Keratinocyte (primary cell): ENCODE measurements around the gene ZNF81. TPM values are rescaled to one million over a fixed set of nuclear protein-coding genes. Genes with fewer than 3 reads are reported as not detected.
"Not testable (repeated sequence)": the region's sequence is repeated elsewhere in the genome, so short reads cannot be mapped to it uniquely, and the experiment has no call there.

Experiments
- DNase-seq: peaks from one replicate; pipeline ENCODE4 v3.0.0-alpha.2; 2011; ENCODE audit warnings: low read depth, missing footprints, low spot score
- FAIRE-seq: peaks from 2 replicates; lab custom pipeline; 2011; peaks lifted over from hg19 to GRCh38; lab: Jason Lieb, UNC
- H2AFZ ChIP-seq: 2 replicates; pipeline ENCODE4 v1.6.0; 2012; ENCODE audit warnings: low read length, control low read depth, inconsistent platforms; ENCODE audit not compliant: control insufficient read depth
- H3K27ac ChIP-seq: 2 replicates; pipeline ENCODE4 v1.5.1; 2011; ENCODE audit warnings: low read length; ENCODE audit not compliant: control insufficient read depth, insufficient read depth
- H3K27me3 ChIP-seq: 3 replicates; pipeline ENCODE4 v1.6.0; 2011; ENCODE audit warnings: low read length; ENCODE audit not compliant: control insufficient read depth, insufficient read depth; ENCODE audit errors: extremely low read depth
- H3K36me3 ChIP-seq, 2 experiments: 2 replicates in 1 of 2; 3 replicates in 1 of 2; pipeline ENCODE4 v1.5.1; 2011; ENCODE audit warnings: low read length in 2 of 2, mild to moderate bottlenecking in 1 of 2; ENCODE audit not compliant: control insufficient read depth in 2 of 2, insufficient read depth in 2 of 2; ENCODE audit errors: extremely low read depth in 1 of 2
- H3K4me1 ChIP-seq: 3 replicates; pipeline ENCODE4 v1.5.1; 2011; ENCODE audit warnings: low read length; ENCODE audit not compliant: control insufficient read depth, insufficient read depth; ENCODE audit errors: extremely low read depth
- H3K4me2 ChIP-seq: 3 replicates; pipeline ENCODE4 v1.6.0; 2011; ENCODE audit warnings: low read depth, low read length; ENCODE audit not compliant: control insufficient read depth, insufficient read depth; ENCODE audit errors: extremely low read depth
- H3K4me3 ChIP-seq, 3 experiments: fragments of 200-600 bp in 1 of 3; sonication (generic) in 1 of 3; 2 replicates in 2 of 3; 3 replicates in 1 of 3; pipeline ENCODE4 v1.5.1; 2011 to 2016; ENCODE audit warnings: low read length in 3 of 3, mild to moderate bottlenecking in 3 of 3, control low read depth in 2 of 3, inconsistent platforms in 1 of 3, low read depth in 1 of 3, mixed read lengths in 1 of 3, mixed run types in 1 of 3, moderate library complexity in 1 of 3; ENCODE audit not compliant: control insufficient read depth in 2 of 3, insufficient read depth in 2 of 3; ENCODE audit errors: extremely low read depth in 1 of 3
- H3K79me2 ChIP-seq: 2 replicates; pipeline ENCODE4 v1.6.0; 2012; ENCODE audit warnings: low read length; ENCODE audit not compliant: control insufficient read depth, insufficient read depth
- H3K9ac ChIP-seq: 3 replicates; pipeline ENCODE4 v1.6.0; 2011; ENCODE audit warnings: low read length; ENCODE audit not compliant: control insufficient read depth, insufficient read depth; ENCODE audit errors: extremely low read depth
- H3K9me1 ChIP-seq: 3 replicates; pipeline ENCODE4 v1.6.0; 2011; ENCODE audit warnings: low read length; ENCODE audit not compliant: control insufficient read depth, insufficient read depth; ENCODE audit errors: extremely low read depth
- H3K9me3 ChIP-seq: 2 replicates; pipeline ENCODE4 v1.5.1; 2012; ENCODE audit warnings: low read depth, low read length; ENCODE audit not compliant: control insufficient read depth
- H4K20me1 ChIP-seq: 3 replicates; pipeline ENCODE4 v1.6.0; 2011; ENCODE audit warnings: low read length; ENCODE audit not compliant: control insufficient read depth, insufficient read depth; ENCODE audit errors: extremely low read depth
- dilution Hi-C: fragments of 300-500 bp; cut with MboI; formaldehyde crosslinking; loops from one replicate; pipeline ENCODE4 v1.7.0; 2020; ENCODE audit warnings: low sequenced_read_pairs; ENCODE audit not compliant: extremely low pct_ligation_motif_present
- polyA plus RNA-seq, 5 experiments: library from polyadenylated mRNA; depleted of rRNA in 3 of 5; stranded (reverse) in 3 of 5; stranded (forward) in 1 of 5; unstranded in 1 of 5; fragments of >200 nt; gene quantifications; 1 replicate in 1 of 5; 2 replicates in 3 of 5; 3 replicates in 1 of 5; pipeline versions ENCODE4 v1.2.1 to v1.2.3, GENCODE V29; 2011 to 2012; ENCODE audit warnings: missing spikeins in 2 of 5, low read depth in 1 of 5, low replicate concordance in 1 of 5
- TF ChIP-seq, protein P1 (sequence below), 3 experiments: IDR thresholded peaks in 1 of 3; conservative IDR thresholded peaks in 1 of 3; optimal IDR thresholded peaks in 1 of 3; 2 replicates in 2 of 3; 3 replicates in 1 of 3; pipeline versions ENCODE3 to v1.5.1; 2011; ENCODE audit warnings: low read length in 3 of 3, mild to moderate bottlenecking in 3 of 3, moderate library complexity in 2 of 3, control low read depth in 1 of 3, inconsistent platforms in 1 of 3; ENCODE audit not compliant: insufficient read depth in 2 of 3; ENCODE audit errors: extremely low read depth in 1 of 3

Gene ZNF81
- polyA plus RNA-seq, 1 donor (not counting 4 experiments of a cell fraction or from before 2014, with no cell fraction given): 5.0 TPM

DNA sequence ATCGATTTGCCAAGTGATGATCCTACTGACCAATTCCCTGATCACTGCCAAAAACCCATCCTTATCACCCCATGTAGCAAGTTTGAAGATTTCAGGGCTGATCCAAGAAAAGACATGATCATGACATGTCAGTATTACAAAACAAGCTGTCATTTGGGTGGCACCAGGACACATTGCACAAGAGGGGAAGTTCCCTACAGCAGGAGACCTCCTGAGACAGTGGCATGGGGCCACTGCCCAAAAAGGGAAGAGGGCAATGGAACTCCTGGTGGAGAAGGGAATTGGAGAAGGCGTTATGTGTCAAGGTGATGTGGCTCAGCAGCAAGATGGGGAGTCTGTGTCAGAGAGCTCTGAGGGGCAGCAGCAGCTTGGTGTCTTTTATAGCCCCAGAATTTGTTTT, 123.7 kb downstream of the ZNF81 start:
- DNase-seq (no peak), FAIRE-seq (no peak)
- Histone ChIP-seq H4K20me1 (no peaks in the 10 kb centered on the region), H3K4me1 (no peaks in the 10 kb centered on the region), H3K9me1 (no peaks in the 10 kb centered on the region), H3K4me3 (no peak overlapping the region), H3K27me3 (no peaks in the 10 kb centered on the region), H3K4me2 (no peak overlapping the region), H3K9ac (no peak overlapping the region), H2AFZ (no peak overlapping the region), H3K9me3 (peaks cover 4% of the 10 kb centered on the region), H3K36me3 (no peaks in the 10 kb centered on the region), H3K27ac (no peak overlapping the region), H3K79me2 (no peaks in the 10 kb centered on the region)
- TF ChIP-seq, protein P1, sequence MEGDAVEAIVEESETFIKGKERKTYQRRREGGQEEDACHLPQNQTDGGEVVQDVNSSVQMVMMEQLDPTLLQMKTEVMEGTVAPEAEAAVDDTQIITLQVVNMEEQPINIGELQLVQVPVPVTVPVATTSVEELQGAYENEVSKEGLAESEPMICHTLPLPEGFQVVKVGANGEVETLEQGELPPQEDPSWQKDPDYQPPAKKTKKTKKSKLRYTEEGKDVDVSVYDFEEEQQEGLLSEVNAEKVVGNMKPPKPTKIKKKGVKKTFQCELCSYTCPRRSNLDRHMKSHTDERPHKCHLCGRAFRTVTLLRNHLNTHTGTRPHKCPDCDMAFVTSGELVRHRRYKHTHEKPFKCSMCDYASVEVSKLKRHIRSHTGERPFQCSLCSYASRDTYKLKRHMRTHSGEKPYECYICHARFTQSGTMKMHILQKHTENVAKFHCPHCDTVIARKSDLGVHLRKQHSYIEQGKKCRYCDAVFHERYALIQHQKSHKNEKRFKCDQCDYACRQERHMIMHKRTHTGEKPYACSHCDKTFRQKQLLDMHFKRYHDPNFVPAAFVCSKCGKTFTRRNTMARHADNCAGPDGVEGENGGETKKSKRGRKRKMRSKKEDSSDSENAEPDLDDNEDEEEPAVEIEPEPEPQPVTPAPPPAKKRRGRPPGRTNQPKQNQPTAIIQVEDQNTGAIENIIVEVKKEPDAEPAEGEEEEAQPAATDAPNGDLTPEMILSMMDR (optimal IDR thresholded peaks at IDR 0.05 in 1 of 3, IDR thresholded peaks at IDR 0.05 in 1 of 3, conservative IDR thresholded peaks at IDR 0.05 in 1 of 3; ENCODE audit: extremely low read depth in 1 of 3, insufficient read depth in 2 of 3, low read length in 3 of 3): no peak
- dilution Hi-C loops: no loop called here

DNA sequence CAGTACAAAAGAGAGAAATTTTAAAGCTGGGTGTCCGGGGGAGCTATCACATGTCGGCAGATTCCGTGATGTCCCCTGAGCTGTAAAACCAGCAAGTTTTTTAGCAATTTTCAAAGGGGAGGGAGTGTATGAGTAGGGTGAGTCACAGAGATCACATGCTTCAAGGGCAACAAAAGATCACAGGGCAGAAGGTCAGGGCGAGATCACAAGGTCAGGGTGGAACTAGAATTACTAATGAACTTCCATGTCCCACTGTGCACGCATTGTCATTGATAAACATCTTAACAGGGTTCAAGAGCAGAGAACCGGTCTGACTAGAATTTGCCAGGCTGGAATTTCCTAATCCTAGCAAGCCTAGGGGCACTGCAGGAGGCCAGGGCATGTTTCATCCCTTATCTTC, 125.1 kb downstream of the ZNF81 start:
- FAIRE-seq, H3K27ac ChIP-seq, H3K36me3 ChIP-seq, H3K9me1 ChIP-seq, H2AFZ ChIP-seq, H3K4me1 ChIP-seq, dilution Hi-C loops, H3K27me3 ChIP-seq, H3K4me2 ChIP-seq, H3K9me3 ChIP-seq, DNase-seq, H3K4me3 ChIP-seq, H4K20me1 ChIP-seq, H3K79me2 ChIP-seq, H3K9ac ChIP-seq: not testable (repeated sequence)

DNA sequence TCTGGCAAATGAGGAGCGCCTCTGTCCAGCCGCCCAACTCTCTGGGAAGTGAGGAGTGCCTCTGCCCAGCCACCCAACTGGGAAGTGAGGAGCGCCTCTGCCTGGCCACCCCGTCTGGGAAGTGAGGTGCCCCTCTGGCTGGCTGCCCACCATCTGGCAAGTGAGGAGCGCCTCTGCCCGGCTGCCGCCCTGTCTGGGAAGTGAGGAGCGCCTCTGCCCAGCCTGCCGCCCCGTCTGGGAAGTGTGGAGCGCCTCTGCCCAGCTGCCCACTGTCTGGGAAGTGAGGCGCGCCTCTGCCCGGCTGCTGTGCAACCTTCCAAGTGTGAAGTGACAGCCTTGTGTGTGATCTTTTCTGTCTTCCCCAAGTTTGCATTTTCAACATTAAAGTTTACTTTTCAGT, 128.8 kb downstream of the ZNF81 start:
- FAIRE-seq, dilution Hi-C loops, H3K4me1 ChIP-seq, H3K9ac ChIP-seq, H3K9me1 ChIP-seq, H3K27me3 ChIP-seq, H3K79me2 ChIP-seq, H3K4me3 ChIP-seq, H3K4me2 ChIP-seq, H3K36me3 ChIP-seq, H3K27ac ChIP-seq, DNase-seq, H4K20me1 ChIP-seq, H2AFZ ChIP-seq, H3K9me3 ChIP-seq: not testable (repeated sequence)

Other genes starting within 250 kb of the ZNF81 start
- gene SYN1, start 217.0 kb upstream of the ZNF81 start, polyA plus RNA-seq: 0.07 to 0.36 TPM in 2 of 3 replicates, not detected in the other
- 0.03 to 0.04 TPM in 2 of 3 replicates, not detected in the other for gene CFP, start 207.0 kb upstream of the ZNF81 start, polyA plus RNA-seq
- gene ELK1, start 186.3 kb upstream of the ZNF81 start, polyA plus RNA-seq: 8.2 to 13.5 TPM (median 12.9 TPM) in 3 replicates
- 87.4 to 102 TPM (median 93.1 TPM) in 3 replicates for gene UXT, start 177.7 kb upstream of the ZNF81 start, polyA plus RNA-seq
- 1.4 to 2.4 TPM (median 1.9 TPM) in 3 replicates for gene ZNF182, start 167.1 kb downstream of the ZNF81 start, polyA plus RNA-seq
- gene SPACA5, start 170.1 kb downstream of the ZNF81 start, polyA plus RNA-seq: not detected in 3 replicates
- gene ZNF630, start 234.7 kb downstream of the ZNF81 start, polyA plus RNA-seq: 0.55 to 0.86 TPM (median 0.78 TPM) in 3 replicates